G401.6 (cell line): Measurements from ENCODE around the gene RPL36A.

Source experiments
- FAIRE-seq: peaks from 2 replicates; lab custom pipeline; 2012; peaks lifted over from hg19 to GRCh38; lab: Jason Lieb, UNC

The RPL36A gene

DNA sequence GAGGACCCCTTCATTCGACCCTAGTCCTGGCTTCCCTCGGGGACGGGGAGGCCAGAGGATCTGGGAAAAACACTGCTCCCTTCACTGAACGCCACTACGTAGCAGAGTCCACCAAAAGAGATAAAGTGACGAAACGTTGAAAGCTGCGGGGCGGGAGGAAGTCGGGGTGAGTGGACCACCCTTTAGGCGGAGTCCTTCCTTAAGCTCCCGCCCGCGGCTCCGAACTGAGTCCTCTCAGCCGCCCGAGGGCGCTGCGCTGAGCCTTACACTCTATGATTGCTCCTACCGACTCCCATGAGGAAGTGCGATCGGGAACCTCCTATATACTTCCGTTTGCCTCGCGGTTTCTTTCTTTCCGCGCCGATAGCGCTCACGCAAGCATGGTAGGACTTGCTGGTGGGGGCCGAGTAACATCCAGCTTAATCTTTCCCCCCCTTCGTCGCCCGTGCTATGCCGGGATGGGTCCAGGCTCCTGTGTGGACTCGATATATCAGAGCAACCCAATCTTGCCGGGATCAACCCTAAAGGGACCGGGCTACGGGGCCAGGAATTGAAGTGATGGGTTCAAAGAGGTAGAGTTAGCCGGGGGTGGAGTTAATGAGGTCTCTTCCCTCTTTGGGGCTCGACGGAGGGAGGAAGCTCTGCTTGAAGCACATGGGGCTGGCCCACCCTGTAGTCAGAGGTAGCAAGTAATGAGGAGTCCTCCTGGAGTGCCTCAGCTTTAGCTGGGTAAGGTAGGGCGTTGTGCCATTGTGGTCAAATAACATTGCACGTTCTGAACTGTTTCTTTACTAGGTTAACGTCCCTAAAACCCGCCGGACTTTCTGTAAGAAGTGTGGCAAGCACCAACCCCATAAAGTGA is at the start of gene RPL36A:
TSS of gene RPL36A (plus strand) at position 348 of the 862 bp plus-strand sequence. CDS start at position 381, 33 bp downstream.
- peak; percentile 93 for FAIRE-seq

- FAIRE-seq, result no peak
Measured at GRCh38 chrX:101347859-101348451, 42.9 kb upstream of the RPL36A start.

DNA sequence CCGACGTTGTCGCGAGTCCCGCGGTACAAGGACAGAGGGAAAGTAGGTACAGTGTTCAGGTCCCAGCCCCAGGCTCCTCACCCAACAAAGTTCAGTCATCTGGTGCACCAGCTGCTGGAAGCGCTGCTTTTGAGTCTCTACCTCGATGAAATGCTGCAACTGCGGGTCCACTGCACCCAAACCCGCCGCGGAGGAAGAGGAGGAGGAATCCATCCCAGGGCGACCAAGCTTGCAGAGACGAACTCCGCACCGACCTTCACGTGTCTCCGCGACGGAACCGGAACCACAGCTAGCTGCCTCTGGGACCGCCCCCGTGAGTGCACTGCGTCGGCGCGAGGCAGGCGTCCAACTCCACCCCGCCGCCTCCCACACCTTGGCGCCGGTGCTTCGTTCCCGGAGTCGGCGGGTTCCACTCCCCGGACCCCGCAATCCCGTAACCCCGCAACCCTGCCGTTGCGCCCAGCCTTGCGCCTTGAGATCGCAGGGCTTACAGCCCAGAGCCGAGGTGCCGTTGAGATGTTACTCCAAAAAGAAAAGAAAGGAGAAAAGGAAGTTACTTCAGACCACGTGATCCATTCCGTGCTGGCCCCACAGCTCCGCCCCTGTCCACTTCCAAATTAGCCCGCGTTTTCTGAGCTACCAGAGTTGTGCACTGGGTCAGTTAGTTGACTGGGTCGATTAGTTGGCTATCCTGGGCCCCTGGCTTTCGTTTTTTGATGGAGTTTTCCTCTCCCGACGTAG is 42.2 kb upstream of the RPL36A start, which contains the start of gene TIMM8A:
TSS of gene TIMM8A (minus strand) at position 291 of the 741 bp plus-strand sequence. CDS start at position 213, 78 bp downstream.
- no peak for FAIRE-seq

DNA sequence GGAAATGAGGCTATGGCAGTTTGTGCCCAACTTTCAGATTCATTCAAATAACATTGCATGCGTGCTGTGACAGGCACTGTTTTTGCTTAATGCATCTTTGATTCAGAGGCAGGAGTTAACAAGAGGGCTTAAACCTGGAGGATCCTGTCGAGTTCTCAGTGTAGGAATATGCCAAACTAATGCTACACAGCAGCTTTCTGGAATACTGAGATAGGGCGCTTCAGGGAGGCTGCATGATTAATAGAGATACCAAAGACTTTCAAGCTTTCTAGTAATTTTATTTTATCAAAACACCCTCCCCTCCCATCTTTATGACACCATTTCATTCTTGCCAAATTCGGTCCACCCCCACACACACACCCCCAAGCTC is 41.6 kb upstream of the RPL36A start:
- FAIRE-seq, result no peak

- FAIRE-seq, result peak; percentile 92
Measured at GRCh38 chrX:101357166-101357795, 33.5 kb upstream of the RPL36A start.

DNA sequence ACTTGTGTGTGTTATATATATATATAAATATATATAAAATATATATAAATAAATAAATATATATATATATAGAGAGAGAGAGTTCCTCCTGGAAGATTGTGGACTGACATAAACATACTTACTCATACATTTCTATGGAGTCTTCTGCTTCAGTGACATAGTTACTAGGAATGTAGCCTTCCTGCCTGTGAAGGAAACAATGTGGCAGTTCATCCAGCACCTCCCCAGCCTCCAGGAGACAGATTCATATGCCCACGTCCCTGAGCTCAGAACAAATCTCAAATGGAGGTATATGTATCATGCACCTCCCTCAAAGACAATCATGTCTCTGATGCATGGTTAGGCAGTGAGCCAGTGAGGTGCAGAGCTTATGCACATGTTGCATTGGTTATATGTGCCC is 30.8 kb upstream of the RPL36A start:
- no peak for FAIRE-seq

DNA sequence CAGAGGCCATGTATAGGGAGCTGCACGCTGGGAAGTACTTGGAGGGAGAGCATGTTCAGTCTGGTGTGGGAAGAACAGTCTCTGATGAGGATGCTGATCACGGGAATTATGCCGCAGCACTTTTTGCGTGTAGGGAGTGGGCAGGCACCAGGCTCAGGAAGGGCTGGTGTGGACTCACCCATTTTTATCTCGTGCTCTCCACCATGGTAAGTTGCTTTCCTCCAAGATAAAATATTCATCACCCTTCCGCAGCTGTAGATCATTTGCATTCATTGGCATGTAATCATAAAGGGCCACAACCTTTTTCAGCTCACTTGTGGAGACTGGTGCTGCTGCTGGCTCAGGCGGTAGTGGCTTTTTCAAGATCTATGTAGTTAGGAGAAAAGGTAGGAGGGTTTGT is 30.4 kb upstream of the RPL36A start:
- no peak for FAIRE-seq

DNA sequence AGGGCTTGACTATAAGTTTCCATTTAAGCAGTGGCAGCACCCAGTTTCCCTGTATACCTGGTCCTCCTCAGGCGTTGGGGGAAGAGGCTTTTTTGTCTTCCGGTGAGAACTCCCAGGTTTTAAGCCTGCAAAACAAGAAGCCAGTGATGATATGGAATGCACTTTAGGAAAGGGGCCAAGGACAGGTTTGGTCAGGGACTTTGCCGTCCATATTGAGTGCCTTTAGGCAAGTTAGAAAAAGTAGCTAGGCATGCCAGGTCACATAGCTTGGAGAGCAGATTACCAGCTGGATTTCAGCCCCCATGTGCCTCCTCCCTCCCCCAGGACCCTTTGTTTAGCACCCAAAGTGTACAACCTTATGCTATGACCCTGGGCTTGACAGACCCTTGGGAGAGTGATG is 28.7 kb upstream of the RPL36A start:
- FAIRE-seq, result no peak

DNA sequence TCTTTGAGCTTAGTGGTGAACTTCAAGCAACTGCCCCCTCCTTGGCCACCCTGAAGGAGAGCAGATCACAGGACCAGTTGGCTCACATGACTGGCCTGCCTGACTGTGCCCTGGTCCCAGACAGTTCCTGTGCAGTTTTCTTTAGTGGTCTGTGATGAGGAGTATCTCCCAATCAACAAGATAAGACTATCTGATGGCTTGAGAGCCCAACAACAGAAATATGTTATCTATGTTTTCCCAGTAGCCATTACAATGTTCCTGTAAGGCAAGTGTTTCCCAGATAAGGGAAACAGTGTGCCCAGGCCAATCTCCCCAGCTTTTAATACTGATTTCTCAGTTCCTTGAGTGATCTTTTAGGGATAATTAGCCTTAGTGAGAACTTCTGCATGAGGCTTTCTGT is 28.1 kb upstream of the RPL36A start:
- no peak for FAIRE-seq

DNA sequence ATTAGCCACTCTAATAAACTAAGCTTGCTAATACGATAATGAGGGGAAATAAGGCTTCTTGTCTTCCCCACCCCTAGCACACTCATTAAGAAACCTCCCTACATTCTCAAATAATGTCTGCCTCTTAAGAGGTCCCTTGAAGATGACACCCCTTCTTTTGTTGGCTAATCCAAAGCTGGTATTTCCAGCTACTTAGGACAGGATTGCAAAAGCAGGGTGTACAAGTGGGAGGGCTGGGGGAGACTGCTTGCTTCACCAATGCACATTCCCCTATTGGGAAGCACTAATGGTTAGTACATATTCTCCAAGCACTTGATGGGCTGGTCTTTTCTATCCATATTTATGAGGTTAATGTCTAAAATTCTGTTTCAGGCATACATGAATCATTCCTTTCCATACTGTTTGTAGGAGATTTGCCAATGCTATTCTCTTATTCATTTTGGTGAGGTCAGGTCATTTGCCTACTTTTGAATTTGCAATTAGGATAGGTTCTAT is 25.5 kb upstream of the RPL36A start:
- no peak for FAIRE-seq

- no peak for FAIRE-seq
Measured at GRCh38 chrX:101368800-101369199, 22.0 kb upstream of the RPL36A start.

- no peak for FAIRE-seq
Measured at GRCh38 chrX:101369687-101370086, 21.1 kb upstream of the RPL36A start.

- FAIRE-seq, result no peak
Measured at GRCh38 chrX:101370888-101371504, 19.8 kb upstream of the RPL36A start.

DNA sequence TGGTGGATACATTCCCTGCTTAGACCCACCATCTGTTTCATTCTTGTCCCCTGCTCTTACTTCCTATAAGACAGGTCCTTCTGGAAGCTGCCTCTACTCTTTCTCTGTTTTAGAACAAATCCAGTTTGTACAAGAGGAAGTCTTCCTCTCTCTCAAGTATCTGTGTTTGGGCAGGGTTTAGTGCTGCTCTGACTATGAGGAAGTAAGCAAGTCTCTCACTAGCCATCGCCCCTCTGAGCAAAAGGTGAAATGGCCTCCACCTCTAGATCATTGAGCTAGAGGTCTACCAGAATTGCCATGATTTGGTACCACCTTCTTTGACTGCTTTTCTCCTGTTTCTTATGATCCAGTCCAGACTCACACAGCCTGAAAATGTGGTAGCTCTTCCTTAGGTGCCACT is 13.3 kb upstream of the RPL36A start:
- no peak for FAIRE-seq

GRCh38 chrX:101383679-101384205 is 7.1 kb upstream of the RPL36A start:
- no peak for FAIRE-seq

- no peak for FAIRE-seq
Measured at GRCh38 chrX:101385026-101385684, 5.7 kb upstream of the RPL36A start.

DNA sequence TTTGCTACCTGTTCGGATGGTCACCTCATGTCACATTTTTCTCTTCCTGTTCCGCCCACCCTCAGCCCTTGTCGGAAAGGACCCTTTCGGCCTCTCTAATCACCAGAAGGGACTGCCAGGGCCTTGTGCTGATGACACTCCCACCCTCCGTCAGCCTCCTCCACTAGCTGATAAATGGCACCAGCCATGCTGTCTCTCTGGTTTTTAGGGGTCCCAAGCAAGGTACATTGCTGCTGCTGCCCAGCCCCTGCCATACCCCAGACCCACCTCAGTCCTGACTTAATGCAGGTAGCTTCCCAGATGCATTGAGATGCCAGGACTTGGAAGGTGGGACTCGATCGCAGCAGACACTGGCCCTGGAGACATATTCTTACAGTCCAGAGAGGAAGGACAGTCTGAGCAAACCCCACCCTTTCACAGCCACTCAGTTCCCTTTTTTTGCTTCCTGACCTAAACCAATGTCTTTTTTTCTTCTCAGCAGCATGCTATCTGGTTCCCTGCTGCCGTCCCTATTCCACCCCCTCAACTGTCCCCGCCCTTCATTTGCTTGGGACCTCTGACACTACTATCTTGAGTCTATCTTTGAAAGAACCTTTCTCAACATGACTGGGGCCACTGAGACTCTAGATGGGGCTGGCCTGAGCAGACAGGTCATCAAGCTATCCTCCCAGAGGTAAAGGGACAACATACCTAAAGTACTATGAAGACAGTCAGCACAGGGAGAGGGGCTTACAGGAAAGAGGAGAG is 4.8 kb upstream of the RPL36A start, which contains the start of gene BTK:
TSS of gene BTK (minus strand) at position 397 of the 747 bp plus-strand sequence. CDS start 10,907 bp downstream, outside the sequence.
- FAIRE-seq, result no peak

DNA sequence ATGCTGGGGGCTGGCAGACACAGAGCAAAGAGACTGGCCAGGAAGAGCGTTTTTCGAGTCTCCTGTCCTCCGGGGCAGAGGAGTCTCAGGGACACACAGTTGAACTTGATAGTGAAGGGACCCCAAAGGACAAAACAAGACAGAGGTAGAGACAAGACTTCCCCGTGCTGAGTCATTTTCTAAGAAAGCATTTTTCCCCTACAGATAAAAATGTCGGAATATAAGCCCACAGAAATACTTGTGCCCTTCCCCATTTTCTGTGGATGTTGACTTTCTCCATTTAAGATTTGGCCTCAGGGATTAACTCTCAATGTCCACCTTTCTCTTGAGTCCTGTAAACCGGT is 4.3 kb upstream of the RPL36A start:
- FAIRE-seq, result no peak

DNA sequence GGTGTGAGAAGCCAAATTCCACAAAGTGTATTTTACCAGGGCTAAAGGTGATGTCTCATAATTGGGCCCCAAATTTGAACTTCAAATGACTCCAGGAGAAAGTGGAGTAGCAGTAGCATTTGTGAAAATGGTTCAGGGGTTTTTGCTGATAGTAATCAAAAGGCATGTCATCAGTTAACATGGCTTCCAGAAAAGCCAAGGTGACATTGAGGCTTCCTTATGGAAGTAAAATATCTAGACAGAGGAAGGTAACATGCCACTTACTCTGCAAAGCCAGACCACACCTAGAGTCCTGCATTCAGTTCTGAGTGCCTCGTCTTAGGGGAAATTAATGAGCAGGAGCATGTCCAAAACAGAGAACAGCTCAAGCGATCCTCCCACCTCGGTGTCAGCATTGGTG is 2.2 kb upstream of the RPL36A start:
- FAIRE-seq, result no peak

GRCh38 chrX:101391831-101392230 is 1.0 kb downstream of the RPL36A start:
- FAIRE-seq, result no peak
